ENCODE data around the gene SRP54. TPM values are rescaled to one million over a fixed set of nuclear protein-coding genes. Genes with fewer than 3 reads are reported as not detected.

The SRP54 gene
- total and polyA plus RNA-seq, 4 donors: 32.6 to 113 (median 38.4) TPM

- Histone ChIP-seq H3K4me3 (ENCODE audit: low read depth in 1 of 3, low read length in 3 of 3) (no peak overlapping the region), H3K4me1 (ENCODE audit: control insufficient read depth in 4 of 4, insufficient read depth in 4 of 4, low read length in 3 of 4) (peaks cover 0 to 5% (median 3%) of the 10 kb centered on the region in 4 donors), H3K9ac (ENCODE audit: low read depth in 1 of 2, low read length in 2 of 2) (no peak overlapping the region), H3K27ac (ENCODE audit: low read depth in 1 of 2, low read length in 2 of 2) (no peak overlapping the region), H3K9me3 (ENCODE audit: control insufficient read depth in 4 of 4, low read length in 3 of 4) (peaks cover 0 to 4% (median 2%) of the 10 kb centered on the region in 4 donors), H3K27me3 (ENCODE audit: control insufficient read depth in 4 of 4, insufficient read depth in 4 of 4, low read length in 3 of 4) (no peaks in the 10 kb centered on the region), H3K36me3 (ENCODE audit: control insufficient read depth in 4 of 4, insufficient read depth in 3 of 4, low read depth in 1 of 4, low read length in 3 of 4) (peaks cover 8 to 24% (median 22%) of the 10 kb centered on the region in 4 donors)
- no peak for DNase-seq (ENCODE audit: low spot score)
- 100% methylated on average over 2 of the region's 2 CpGs for WGBS
- TF ChIP-seq FOXA2 (IDR thresholded peaks at IDR 0.05): no peak
- TF ChIP-seq MAX (IDR thresholded peaks at IDR 0.05): no peak
- TF ChIP-seq RAD21 (IDR thresholded peaks at IDR 0.05): no peak
- TF ChIP-seq YY1 (IDR thresholded peaks at IDR 0.05): no peak
- no peak for TF ChIP-seq EGR1 (IDR thresholded peaks at IDR 0.05; ENCODE audit: low read depth in 2 of 2)
- no peak for TF ChIP-seq ZBTB33 (IDR thresholded peaks at IDR 0.05)
- TF ChIP-seq GABPA (IDR thresholded peaks at IDR 0.05 in 1 of 2, conservative IDR thresholded peaks at IDR 0.05 in 1 of 2): no peak
- TF ChIP-seq TAF1 (conservative IDR thresholded peaks at IDR 0.05): no peak
- no peak for TF ChIP-seq ATF3 (IDR thresholded peaks at IDR 0.05)
- TF ChIP-seq FOXA1 (IDR thresholded peaks at IDR 0.05): no peak
- TF ChIP-seq JUND (IDR thresholded peaks at IDR 0.05): no peak
- TF ChIP-seq NR2F2 (IDR thresholded peaks at IDR 0.05): no peak
- TF ChIP-seq SP1 (IDR thresholded peaks at IDR 0.05): no peak
- TF ChIP-seq HNF4A (conservative IDR thresholded peaks at IDR 0.05): no peak
- TF ChIP-seq, protein P1, sequence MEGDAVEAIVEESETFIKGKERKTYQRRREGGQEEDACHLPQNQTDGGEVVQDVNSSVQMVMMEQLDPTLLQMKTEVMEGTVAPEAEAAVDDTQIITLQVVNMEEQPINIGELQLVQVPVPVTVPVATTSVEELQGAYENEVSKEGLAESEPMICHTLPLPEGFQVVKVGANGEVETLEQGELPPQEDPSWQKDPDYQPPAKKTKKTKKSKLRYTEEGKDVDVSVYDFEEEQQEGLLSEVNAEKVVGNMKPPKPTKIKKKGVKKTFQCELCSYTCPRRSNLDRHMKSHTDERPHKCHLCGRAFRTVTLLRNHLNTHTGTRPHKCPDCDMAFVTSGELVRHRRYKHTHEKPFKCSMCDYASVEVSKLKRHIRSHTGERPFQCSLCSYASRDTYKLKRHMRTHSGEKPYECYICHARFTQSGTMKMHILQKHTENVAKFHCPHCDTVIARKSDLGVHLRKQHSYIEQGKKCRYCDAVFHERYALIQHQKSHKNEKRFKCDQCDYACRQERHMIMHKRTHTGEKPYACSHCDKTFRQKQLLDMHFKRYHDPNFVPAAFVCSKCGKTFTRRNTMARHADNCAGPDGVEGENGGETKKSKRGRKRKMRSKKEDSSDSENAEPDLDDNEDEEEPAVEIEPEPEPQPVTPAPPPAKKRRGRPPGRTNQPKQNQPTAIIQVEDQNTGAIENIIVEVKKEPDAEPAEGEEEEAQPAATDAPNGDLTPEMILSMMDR (IDR thresholded peaks at IDR 0.05; ENCODE audit: low read depth, low read length, missing input control): no peak
- TF ChIP-seq RXRA (IDR thresholded peaks at IDR 0.05): no peak
- TF ChIP-seq HNF4G (IDR thresholded peaks at IDR 0.05): no peak
- TF ChIP-seq REST (IDR thresholded peaks at IDR 0.05): no peak
These were observed 49.8 kb downstream of the SRP54 start for GRCh38 chr14:35032562-35032961.

Measured in liver (tissue), 9 donors.